ENCODE results near the gene PTPMT1.
"Not testable (repeated sequence)": the region's sequence is repeated elsewhere in the genome, so short reads cannot be mapped to it uniquely, and the experiment has no call there.

PTPMT1 gene

GRCh38 chr11:47565340-47566148, at the start of gene PTPMT1:
Gene PTPMT1, plus strand, starts transcription at chr11:47565599. Its CDS starts 24 bp downstream, at chr11:47565623.
- TF ChIP-seq, protein P1, sequence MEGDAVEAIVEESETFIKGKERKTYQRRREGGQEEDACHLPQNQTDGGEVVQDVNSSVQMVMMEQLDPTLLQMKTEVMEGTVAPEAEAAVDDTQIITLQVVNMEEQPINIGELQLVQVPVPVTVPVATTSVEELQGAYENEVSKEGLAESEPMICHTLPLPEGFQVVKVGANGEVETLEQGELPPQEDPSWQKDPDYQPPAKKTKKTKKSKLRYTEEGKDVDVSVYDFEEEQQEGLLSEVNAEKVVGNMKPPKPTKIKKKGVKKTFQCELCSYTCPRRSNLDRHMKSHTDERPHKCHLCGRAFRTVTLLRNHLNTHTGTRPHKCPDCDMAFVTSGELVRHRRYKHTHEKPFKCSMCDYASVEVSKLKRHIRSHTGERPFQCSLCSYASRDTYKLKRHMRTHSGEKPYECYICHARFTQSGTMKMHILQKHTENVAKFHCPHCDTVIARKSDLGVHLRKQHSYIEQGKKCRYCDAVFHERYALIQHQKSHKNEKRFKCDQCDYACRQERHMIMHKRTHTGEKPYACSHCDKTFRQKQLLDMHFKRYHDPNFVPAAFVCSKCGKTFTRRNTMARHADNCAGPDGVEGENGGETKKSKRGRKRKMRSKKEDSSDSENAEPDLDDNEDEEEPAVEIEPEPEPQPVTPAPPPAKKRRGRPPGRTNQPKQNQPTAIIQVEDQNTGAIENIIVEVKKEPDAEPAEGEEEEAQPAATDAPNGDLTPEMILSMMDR (IDR thresholded peaks at IDR 0.05; ENCODE audit: low read depth, low read length) = no peak
- DNase-seq (ENCODE audit: extremely low read depth, low read depth) = peak; percentile 30

GRCh38 chr11:47516155-47516554, 49.2 kb upstream of the PTPMT1 start:
- DNase-seq (ENCODE audit: extremely low read depth, low read depth) = no peak
- TF ChIP-seq, protein P1 (IDR thresholded peaks at IDR 0.05; ENCODE audit: low read depth, low read length) = no peak

DNA sequence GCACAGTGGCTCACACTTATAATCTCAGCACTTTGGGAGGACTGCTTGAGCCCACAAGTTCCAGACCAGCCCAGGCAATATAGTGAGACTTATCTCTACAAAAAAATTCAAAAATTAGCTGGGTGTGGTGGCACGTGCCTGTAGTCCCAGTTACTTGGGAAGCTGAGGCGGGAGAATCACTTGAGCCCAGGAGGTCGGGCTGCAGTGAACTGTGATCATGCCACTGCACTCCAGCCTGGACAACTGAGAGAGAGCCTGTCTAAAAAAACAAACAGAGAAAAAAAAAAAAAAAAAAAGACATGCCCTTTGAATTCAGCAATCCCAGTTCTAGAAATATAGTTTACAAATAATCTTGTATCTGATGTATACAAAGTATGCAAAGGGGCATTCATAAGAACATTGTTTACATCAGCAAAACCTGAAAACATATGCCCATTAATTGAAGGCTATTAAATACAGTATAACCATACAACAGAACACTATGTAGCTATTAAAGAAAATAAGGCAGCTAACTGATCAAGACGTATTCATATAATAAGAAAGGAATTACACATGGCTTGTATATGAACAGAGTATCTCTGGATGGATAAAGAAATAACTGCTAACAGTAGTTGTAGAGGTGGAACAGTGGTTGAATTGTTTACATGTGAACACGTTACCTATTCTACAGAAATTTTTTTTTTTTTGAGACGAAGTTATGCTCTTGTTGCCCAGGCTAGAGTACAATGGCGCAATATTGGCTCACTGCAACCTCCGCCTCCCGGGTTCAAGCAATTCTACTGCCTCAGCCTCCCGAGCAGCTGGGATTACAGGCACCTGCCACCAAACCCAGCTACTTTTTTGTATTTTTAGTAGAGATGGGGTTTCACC, 48.2 kb upstream of the PTPMT1 start:
- TF ChIP-seq, protein P1 (IDR thresholded peaks at IDR 0.05; ENCODE audit: low read depth, low read length) = no peak

DNA sequence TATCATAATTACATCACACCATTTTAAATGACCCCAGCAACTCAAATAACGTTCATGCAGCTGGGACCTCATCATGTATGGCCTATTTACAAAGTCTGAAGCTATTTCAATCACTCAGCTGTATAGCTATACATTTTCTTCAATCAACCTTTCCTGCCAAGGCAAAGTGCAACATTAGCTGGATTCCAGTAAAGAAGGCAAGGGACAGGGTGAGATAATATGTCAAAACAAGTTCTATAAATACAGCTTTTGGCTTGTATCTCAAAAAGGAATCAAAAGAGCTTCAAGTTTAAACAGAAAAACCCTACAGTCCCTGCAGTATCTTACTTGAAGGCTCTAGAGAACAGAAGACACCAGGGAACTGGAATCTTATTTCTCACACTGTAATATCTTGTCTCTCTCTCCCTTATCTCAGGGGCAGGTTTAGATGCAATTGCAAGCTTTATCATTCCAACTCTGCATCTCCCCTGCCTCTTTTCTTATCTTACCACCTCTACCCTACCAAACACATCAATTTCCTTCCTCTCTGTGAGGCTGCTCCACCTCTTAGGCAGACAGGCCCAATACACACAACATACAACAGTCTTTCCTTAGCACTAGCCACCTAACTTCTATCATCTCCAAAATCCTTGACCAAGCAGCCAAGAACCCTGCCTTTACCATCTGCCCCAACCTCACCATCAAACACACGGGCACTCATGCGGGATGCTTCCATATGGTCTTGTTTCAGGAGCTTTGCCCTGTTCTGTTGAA, 47.0 kb upstream of the PTPMT1 start:
- TF ChIP-seq, protein P1 (IDR thresholded peaks at IDR 0.05; ENCODE audit: low read depth, low read length) = no peak
- no peak for DNase-seq (ENCODE audit: extremely low read depth, low read depth)

More for the DNA sequence above, 48.2 kb upstream of the PTPMT1 start:
- no peak for DNase-seq (ENCODE audit: extremely low read depth, low read depth)

DNA sequence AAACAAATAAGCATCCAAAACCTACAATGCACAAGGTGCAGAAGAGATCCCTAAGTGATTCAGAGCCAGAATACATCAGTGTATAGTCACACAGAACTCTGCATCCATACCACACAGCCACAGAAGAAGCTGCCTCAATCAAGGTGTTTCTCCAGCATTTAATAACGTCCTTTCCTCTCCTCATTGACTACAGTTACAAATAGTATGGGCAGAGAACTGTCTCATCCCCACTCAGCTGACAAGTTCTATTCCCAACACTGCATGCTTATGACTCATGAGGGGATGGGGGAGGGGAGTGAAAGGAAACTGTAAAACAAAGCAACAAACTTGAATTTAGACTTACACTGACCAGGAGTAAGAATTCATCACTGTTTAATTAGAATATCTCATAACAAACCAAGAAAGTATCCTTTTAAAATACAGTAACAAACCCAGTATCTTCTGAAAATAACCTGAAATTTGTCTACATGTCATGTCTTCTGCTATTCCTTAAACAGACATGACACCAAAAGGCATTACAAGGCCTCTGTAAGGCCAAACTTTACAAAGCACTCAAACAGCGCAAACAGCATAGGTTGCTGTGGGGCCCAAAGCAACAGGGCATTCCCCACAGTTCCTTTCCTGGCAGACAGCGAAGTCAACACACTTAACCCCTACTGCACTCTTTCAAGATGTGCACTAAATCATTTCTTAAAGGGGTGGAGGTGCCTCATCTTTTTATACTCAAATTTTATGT, 41.7 kb upstream of the PTPMT1 start:
- DNase-seq (ENCODE audit: extremely low read depth, low read depth) = no peak
- TF ChIP-seq, protein P1 (IDR thresholded peaks at IDR 0.05; ENCODE audit: low read depth, low read length) = no peak

- TF ChIP-seq, protein P1 (IDR thresholded peaks at IDR 0.05; ENCODE audit: low read depth, low read length) = no peak
- no peak for DNase-seq (ENCODE audit: extremely low read depth, low read depth)
Observed at GRCh38 chr11:47524291-47524874, 41.0 kb upstream of the PTPMT1 start.

DNA sequence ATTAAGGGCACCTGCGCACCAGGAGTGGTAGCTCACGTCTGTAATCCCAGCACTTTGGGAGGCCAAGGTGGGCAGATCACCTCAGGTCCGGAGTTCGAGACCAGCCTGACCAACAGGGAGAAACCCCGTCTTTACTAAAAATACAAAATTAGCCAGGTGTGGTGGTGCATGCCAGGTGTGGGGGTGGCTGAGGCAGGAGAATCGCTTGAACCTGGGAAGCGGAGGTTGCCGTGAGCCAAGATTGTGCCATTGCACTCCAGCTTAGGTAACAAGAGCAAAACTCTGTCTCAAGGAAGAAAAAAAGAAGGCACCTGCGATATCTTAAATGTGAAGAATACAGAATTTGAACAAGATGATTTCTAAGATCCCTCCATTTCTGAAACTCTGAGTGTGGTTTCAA, 39.4 kb upstream of the PTPMT1 start:
- not testable (repeated sequence) for DNase-seq (ENCODE audit: extremely low read depth, low read depth)

Measured in AG09319 (cell line).